GM20000 (cell line): ENCODE data around the gene DAAM2.

ENCODE experiments used
- DNase-seq: peaks from one replicate; pipeline ENCODE4 v3.0.0; 2012; ENCODE audit warnings: low spot score
- TF ChIP-seq, protein P1 (sequence below): IDR thresholded peaks from 2 replicates; pipeline ENCODE4 v1.5.1; 2012; ENCODE audit warnings: mild to moderate bottlenecking, control low read depth; ENCODE audit errors: extremely low read depth, missing control alignments

DAAM2 gene

DNA sequence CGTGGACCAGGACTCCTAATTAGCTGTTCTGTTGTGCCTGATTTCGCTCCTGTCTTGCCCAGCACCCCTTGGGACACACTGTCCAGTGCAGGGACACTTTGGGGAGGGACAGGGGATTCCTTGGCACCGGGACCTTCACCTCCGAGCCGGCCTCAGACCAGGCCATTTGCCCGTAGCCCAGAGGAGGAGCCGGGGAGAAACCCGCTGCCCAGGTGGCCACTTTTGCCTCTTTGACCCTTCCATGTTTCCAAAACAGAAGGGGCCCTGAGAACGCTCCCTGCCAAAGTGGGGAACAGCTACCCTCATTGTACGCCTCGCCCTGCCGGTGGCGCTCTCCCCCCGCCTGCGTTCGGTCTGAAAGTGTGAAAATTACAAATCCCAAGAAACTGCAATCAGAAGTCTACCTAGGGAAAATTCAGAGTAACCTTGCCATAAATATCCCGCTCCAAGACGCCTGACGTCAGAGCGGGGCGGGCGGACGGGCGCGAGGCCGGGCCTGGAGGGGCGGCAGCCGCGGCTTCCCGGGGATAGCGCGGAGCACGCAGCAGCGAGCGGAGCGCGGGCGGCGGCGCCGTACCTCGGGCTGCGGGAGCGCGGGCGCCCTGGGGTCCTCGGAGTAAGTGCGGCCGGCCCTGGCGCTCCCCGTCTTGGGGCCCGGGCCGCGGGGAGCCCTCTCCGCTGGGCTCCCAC lies at the start of gene DAAM2:
Gene DAAM2, plus strand, starts transcription at position 527 of the 690 bp plus-strand sequence. CDS start 63,927 bp downstream, outside the sequence.
- DNase-seq = peak; percentile 14

DNA sequence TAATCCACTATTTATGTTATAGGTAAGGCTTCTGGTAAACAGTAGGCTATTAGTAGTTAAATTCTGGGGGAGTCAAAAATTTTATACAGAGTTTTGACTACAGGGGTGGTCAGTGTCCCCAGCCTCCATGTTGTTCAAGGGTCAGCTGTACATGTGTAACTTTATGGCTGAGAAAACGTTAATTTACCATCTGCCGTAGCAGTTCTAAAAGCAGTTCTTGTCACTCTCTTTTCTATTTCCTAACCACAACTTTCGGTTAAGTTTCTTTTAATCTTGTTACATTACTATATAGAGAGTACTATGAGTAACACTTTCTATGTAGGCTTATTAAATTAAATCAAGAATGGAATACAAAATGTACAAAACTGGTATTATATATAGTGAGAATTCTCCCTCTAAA lies 45.4 kb upstream of the DAAM2 start:
- TF ChIP-seq, protein P1, sequence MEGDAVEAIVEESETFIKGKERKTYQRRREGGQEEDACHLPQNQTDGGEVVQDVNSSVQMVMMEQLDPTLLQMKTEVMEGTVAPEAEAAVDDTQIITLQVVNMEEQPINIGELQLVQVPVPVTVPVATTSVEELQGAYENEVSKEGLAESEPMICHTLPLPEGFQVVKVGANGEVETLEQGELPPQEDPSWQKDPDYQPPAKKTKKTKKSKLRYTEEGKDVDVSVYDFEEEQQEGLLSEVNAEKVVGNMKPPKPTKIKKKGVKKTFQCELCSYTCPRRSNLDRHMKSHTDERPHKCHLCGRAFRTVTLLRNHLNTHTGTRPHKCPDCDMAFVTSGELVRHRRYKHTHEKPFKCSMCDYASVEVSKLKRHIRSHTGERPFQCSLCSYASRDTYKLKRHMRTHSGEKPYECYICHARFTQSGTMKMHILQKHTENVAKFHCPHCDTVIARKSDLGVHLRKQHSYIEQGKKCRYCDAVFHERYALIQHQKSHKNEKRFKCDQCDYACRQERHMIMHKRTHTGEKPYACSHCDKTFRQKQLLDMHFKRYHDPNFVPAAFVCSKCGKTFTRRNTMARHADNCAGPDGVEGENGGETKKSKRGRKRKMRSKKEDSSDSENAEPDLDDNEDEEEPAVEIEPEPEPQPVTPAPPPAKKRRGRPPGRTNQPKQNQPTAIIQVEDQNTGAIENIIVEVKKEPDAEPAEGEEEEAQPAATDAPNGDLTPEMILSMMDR = no peak
- no peak for DNase-seq

More for the DNA sequence above, at the start of gene DAAM2:
- TF ChIP-seq, protein P1 = no peak

DNA sequence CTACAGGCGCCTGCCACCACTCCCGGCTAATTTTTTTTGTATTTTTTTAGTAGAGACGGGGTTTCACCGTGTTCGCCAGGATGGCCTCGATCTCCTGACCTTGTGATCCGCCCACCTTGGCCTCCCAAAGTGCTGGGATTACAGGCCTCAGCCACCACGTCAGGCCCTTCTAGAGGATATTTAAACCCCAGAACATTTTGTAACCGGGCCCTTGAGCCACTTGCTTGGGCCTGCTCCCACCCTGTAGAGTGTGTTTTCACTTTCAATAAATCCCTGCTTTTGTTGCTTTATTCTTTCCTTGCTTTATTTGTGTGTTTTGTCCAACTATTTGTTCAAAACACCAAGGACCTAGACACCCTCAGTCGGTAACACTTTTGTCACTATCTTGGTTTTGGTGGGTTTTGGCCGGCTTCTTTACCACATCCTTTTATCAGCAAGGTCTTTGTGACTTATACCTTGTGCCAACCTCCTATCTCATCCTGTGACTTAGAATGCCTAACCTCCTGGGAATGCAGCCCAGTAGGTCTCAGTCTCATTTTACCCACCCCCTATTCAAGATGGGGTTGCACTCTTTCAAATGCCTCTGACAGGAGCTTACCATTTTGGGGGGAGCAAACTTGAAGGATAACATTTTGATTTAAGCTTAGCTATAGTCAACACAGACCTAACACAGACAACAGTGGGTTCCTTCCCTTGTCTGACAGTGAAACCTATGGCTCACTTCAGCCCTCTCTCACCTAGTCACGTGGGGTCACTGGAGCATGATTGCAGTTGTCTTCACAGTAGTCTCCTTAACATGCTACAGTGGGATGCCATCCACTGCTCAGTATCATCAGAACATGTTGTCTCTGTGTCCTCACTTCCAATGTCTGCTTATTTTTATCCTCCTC lies 39.1 kb upstream of the DAAM2 start:
- DNase-seq = no peak
- TF ChIP-seq, protein P1 = no peak

DNA sequence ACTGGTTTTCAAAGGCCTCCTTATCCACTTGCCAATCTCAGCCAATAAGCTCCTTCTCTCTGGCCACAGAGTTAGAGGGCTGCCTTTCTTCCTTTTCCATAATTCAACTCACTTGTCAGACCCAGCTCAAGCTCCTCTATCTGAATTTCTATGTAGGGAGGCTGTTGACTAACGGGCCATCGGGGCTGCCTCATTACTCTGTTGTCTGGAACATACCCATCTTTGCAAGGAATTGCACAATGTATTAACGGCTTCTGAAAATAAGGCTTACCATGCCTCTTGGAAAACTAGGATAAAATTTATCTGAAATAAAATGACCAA lies 38.5 kb upstream of the DAAM2 start:
- no peak for DNase-seq
- TF ChIP-seq, protein P1 = no peak

DNA sequence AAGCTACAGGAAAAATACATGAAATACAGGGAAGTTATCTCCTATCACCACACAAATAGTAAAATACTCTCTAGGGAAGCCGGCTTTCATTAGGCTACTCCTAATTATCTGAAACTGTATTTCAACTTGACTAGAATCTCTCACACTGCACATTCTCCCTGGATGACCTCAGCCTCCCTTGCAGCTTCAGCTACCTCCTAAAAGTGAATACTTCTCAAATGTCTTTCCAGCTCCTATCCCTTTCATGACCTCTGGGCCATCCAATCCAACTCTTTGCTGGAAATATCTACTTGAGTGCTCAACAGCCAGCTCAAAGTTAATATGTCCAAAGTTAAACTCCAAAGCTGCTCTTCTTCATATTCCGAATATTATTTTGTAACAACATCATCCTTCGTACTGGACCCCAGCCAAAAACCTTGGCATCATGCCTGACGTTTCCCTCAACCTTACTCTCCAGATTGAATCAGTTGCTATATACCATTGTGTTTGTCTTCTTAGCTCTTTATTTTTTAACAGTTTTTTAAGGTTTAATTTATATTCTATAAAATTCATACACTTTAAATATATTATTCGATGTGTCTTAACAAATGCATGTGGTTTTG lies 37.6 kb upstream of the DAAM2 start:
- TF ChIP-seq, protein P1 = no peak
- DNase-seq = no peak

DNA sequence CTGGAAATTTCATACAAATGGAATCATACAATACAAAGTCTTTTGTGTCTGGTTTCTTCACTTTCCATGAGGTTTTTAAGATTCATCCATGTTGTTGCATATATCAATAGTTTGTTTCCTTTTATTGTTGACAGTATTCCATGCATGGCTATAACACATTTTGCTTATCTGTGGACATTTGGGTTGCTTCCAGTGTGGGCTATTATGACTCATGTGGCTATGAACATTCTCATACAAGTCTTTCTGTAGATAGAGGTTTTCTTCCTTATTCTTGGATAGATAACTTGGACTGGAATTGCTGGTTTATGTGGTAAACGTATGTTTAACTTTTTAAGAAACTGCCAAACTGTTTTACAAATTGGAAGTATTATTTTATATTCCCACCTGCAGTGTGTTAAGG lies 36.9 kb upstream of the DAAM2 start:
- DNase-seq = no peak
- TF ChIP-seq, protein P1 = no peak

DNA sequence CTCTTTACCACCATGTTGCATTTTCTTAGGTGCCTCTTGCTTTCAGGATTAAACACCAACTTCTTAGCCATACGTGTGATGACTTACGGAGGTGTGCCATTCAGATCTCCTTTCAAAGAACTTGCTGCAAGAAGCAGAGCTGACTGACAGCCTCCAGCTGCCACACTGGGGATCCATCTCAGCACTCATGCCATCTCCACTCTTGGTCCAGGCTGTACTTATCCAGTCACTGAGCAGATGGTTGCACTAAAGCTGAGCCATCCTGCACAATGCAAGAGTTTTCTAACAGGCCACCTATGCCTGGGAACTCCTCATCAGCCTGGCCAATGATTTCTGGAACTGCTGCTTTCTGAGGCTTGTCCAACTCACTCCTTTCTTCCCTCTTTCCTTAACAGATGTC lies 35.6 kb upstream of the DAAM2 start:
- no peak for DNase-seq
- TF ChIP-seq, protein P1 = no peak
